ENCODE measurements around the gene AARS2. TPM values are rescaled to one million over a fixed set of nuclear protein-coding genes. Genes with fewer than 3 reads are reported as not detected.

AARS2 gene
- total and polyA plus RNA-seq, 10 of the 15 experiments (the other 5 are each of a cell fraction or from before 2014, with no cell fraction given): 0.71 to 18.3 (median 12.7) TPM

GRCh38 chr6:44254191-44255104 lies 58.7 kb downstream of the AARS2 start:
- Histone ChIP-seq H3K36me3 (ENCODE audit: control insufficient read depth in 2 of 2, insufficient read depth in 2 of 2, low read length in 1 of 2) (peaks cover 38 to 57% of the 10 kb centered on the region in 2 experiments), H3K4me1 (ENCODE audit: control insufficient read depth, insufficient read depth, low read length) (peaks cover 35% of the 10 kb centered on the region), H4K20me1 (ENCODE audit: control insufficient read depth, insufficient read depth) (peaks cover 10% of the 10 kb centered on the region; the same call in 1 of the 2 replicates), H3K79me2 (ENCODE audit: control insufficient read depth, insufficient read depth, low read length) (peaks cover 84% of the 10 kb centered on the region), H3K27ac (ENCODE audit: control insufficient read depth, insufficient read depth) (no peak overlapping the region), H3K27me3 (replicated peaks in 1 of 2; ENCODE audit: control insufficient read depth in 2 of 2, insufficient read depth in 2 of 2, low read length in 1 of 2) (no peaks in the 10 kb centered on the region), H2AFZ (ENCODE audit: control insufficient read depth, low read depth, low read length) (no peak overlapping the region), H3K9me3 (replicated peaks; ENCODE audit: control insufficient read depth, insufficient read depth, low read length) (no peaks in the 10 kb centered on the region), H3K4me2 (ENCODE audit: control insufficient read depth, insufficient read depth) (peak overlapping the region; percentile 71), H3K9ac (ENCODE audit: control insufficient read depth, insufficient read depth, low read length) (no peak overlapping the region), H3K4me3 (no peak overlapping the region)
- ChIA-PET SMC1A (ENCODE audit: uncharacterized antibody, unreplicated experiment) (interaction anchor here (0.8 to 3.1 kb wide), 9 partner anchors 8 to 83 kb away, joined by 3 to 25 read pairs (median 5); partner anchors contain the start of genes HSP90AB1 and SLC29A1), RAD21 (ENCODE audit: unreplicated experiment) (interaction anchor here (0.7 to 4.8 kb wide), 8 partner anchors 8 to 158 kb away, joined by 3 to 28 read pairs (median 3); partner anchors contain the start of gene HSP90AB1), CTCF (interaction anchor here (0.7 to 5.0 kb wide), 16 partner anchors 7 to 158 kb away, joined by 3 to 45 read pairs (median 4); partner anchors contain the start of genes HSP90AB1 and SLC29A1), POLR2A (interaction anchor here (0.5 to 10.7 kb wide), 10 partner anchors 7 to 185 kb away, joined by 3 to 131 read pairs (median 4); partner anchors contain the start of gene HSP90AB1)
- DNase-seq (ENCODE audit: low read depth, low spot score) (no peak), ATAC-seq (no peak), FAIRE-seq (no peak)
- 75% methylated on average over 11 of the region's 12 CpGs for WGBS (ENCODE audit: insufficient coverage, insufficient replicate concordance, low lambda C conversion rate, missing lambda C conversion rate)
- in situ Hi-C loops (cut with MboI): no loop called here
- intact Hi-C loops (cut with micrococcal nuclease; ENCODE audit: unreplicated experiment): no loop called here
- BruUV-seq (replicated peaks): no TSS peak
- no peak for TF ChIP-seq CBX5 (IDR thresholded peaks at IDR 0.05; ENCODE audit: low read depth)
- TF ChIP-seq BCL3 (IDR thresholded peaks at IDR 0.05; ENCODE audit: borderline replicate concordance, insufficient read depth, low read depth, low read length, poor library complexity, severe bottlenecking): peak; percentile 9
- no peak for TF ChIP-seq HDGF (IDR thresholded peaks at IDR 0.05)
- no peak for TF ChIP-seq ZNF217 (IDR thresholded peaks at IDR 0.05)
- peak; percentile 71 for TF ChIP-seq BACH1 (IDR thresholded peaks at IDR 0.05; ENCODE audit: borderline replicate concordance)
- TF ChIP-seq BMI1 (IDR thresholded peaks at IDR 0.05; ENCODE audit: borderline replicate concordance): 0 out of 2 replicates have a peak, but pooled peaks have one; percentile 33
- no peak for TF ChIP-seq RELB (IDR thresholded peaks at IDR 0.05; ENCODE audit: low read depth)
- TF ChIP-seq STAT3 (IDR thresholded peaks at IDR 0.05; ENCODE audit: low read depth, low read length): no peak
- no peak for TF ChIP-seq FOXM1 (IDR thresholded peaks at IDR 0.05; ENCODE audit: low read depth, low read length)
- peak; percentile 78 for TF ChIP-seq POLR2A (IDR thresholded peaks at IDR 0.05; ENCODE audit: low read depth, low read length)
- TF ChIP-seq BCL11A (IDR thresholded peaks at IDR 0.05; ENCODE audit: low read depth, low read length): no peak
- no peak for TF ChIP-seq NFYB (IDR thresholded peaks at IDR 0.05; ENCODE audit: insufficient read depth, low read depth, low read length)
- no peak for TF ChIP-seq RAD21 (IDR thresholded peaks at IDR 0.05; ENCODE audit: insufficient read depth, low read depth, low read length)
- TF ChIP-seq NRF1 (conservative IDR thresholded peaks at IDR 0.05; ENCODE audit: low read depth, low read length): no peak
- TF ChIP-seq ZNF274 (IDR thresholded peaks at IDR 0.05; ENCODE audit: insufficient read depth, insufficient read length): no peak
- no peak for TF ChIP-seq TARDBP (IDR thresholded peaks at IDR 0.05; ENCODE audit: borderline replicate concordance)
- no peak for TF ChIP-seq CBX3 (IDR thresholded peaks at IDR 0.05; ENCODE audit: borderline replicate concordance, low read depth)
- peak; percentile 19; the same call in 1 of the 2 replicates for TF ChIP-seq TCF7 (IDR thresholded peaks at IDR 0.05; ENCODE audit: borderline replicate concordance)
- TF ChIP-seq POLR2AphosphoS5 (IDR thresholded peaks at IDR 0.05; ENCODE audit: low read length): peak; percentile 32
- TF ChIP-seq EGR1 (IDR thresholded peaks at IDR 0.05; ENCODE audit: borderline replicate concordance in 1 of 2, low read depth in 2 of 2, low read length in 2 of 2): no peak
- TF ChIP-seq POLR2AphosphoS2 (IDR thresholded peaks at IDR 0.05; ENCODE audit: low read depth, low read length): peak; percentile 83; the same call in 1 of the 2 replicates
- TF ChIP-seq POU2F2 (IDR thresholded peaks at IDR 0.05; ENCODE audit: borderline replicate concordance, low read depth, low read length): peak; percentile 8; the same call in 1 of the 3 replicates
